ENCODE data around the gene PLXNB3.

The PLXNB3 gene

DNA sequence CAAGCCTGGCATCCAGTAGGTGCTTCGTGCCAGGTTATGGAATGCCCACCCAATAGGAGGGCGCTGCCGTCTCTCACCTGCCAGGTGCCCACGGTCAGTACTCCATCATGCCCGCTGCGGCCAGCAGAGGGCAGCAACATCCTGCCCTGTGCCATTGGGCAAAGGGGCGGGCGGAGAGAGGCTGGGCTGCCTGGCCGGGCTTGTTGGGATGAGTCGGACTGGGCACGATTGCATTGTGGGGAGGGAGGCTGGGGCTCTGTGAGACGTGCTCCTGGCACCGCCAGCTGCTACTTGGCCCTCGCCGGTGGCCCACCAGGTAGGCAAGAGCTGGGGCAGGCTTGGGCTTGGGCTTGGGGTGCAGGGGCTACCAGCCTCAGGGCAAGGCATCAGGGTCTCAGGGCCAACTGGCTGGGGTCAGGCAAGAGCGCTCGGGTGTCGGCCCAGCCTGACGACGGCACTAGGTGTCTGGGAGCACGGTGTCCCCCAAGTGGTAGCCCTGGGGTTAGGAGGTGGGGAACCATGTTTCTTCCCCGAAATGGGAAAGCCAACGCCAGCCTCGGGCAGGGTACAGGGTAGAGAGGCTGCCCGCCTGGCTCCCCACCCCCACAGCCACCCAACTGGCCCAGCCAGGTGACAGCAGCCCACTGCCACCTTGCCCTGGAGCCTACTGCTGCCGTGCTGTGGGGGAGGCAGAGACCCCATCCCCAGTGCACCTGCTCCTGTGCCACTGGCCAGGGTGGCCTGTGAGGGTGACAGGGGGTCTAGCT lies at the start of gene PLXNB3:
PLXNB3 (plus strand) TSS at position 261 of the 767 bp plus-strand sequence. CDS start 1,287 bp downstream, outside the sequence.
- H3K36me3 ChIP-seq (ENCODE audit: control insufficient read depth, insufficient read depth, low read length): no peaks in the 10 kb centered on the region
- peak within 1 kb of the TSS; percentile 79 for H3K27ac ChIP-seq (ENCODE audit: low read depth, low read length)
- H3K9ac ChIP-seq (ENCODE audit: low read length): no peak within 1 kb of the TSS
- peak within 1 kb of the TSS; percentile 46 for H3K4me3 ChIP-seq (ENCODE audit: low read length)
- peaks cover 4% of the 10 kb centered on the region for H3K4me1 ChIP-seq (ENCODE audit: control insufficient read depth, insufficient read depth, low read length)
- H3K27me3 ChIP-seq (ENCODE audit: control insufficient read depth, insufficient read depth, low read length): no peaks in the 10 kb centered on the region

GRCh38 chrX:153714256-153714655 lies 49.8 kb upstream of the PLXNB3 start:
- no peak overlapping the region for H3K27ac ChIP-seq (ENCODE audit: low read depth, low read length)
- peaks cover 10% of the 10 kb centered on the region for H3K36me3 ChIP-seq (ENCODE audit: control insufficient read depth, insufficient read depth, low read length)
- no peaks in the 10 kb centered on the region for H3K4me1 ChIP-seq (ENCODE audit: control insufficient read depth, insufficient read depth, low read length)
- H3K4me3 ChIP-seq (ENCODE audit: low read length): no peak overlapping the region
- H3K27me3 ChIP-seq (ENCODE audit: control insufficient read depth, insufficient read depth, low read length): peaks cover 2% of the 10 kb centered on the region
- H3K9ac ChIP-seq (ENCODE audit: low read length): no peak overlapping the region

DNA sequence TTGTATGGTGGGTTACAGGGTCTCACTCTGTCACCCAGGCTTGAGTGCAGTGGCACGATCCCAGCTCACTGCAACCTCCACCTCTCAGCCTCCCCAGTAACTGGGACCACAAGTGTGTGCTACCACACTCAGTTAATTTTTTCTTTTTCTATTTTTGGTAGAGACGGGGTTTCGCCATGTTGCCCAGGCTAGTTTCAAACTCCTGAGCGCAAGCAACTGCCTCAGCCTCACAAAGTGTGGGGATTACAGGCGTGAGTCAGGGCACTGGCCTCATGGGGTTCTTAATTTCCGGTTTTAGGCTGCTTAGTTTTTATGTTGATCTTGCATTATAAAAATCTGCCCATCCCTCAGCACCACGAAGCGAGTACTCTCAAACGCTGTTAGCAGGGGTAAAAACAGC lies 46.6 kb upstream of the PLXNB3 start:
- Histone ChIP-seq H3K36me3 (ENCODE audit: control insufficient read depth, insufficient read depth, low read length) (peaks cover 13% of the 10 kb centered on the region), H3K4me3 (ENCODE audit: low read length) (no peak overlapping the region), H3K9ac (ENCODE audit: low read length) (no peak overlapping the region), H3K4me1 (ENCODE audit: control insufficient read depth, insufficient read depth, low read length) (no peaks in the 10 kb centered on the region), H3K27me3 (ENCODE audit: control insufficient read depth, insufficient read depth, low read length) (no peaks in the 10 kb centered on the region), H3K27ac (ENCODE audit: low read depth, low read length) (no peak overlapping the region)

DNA sequence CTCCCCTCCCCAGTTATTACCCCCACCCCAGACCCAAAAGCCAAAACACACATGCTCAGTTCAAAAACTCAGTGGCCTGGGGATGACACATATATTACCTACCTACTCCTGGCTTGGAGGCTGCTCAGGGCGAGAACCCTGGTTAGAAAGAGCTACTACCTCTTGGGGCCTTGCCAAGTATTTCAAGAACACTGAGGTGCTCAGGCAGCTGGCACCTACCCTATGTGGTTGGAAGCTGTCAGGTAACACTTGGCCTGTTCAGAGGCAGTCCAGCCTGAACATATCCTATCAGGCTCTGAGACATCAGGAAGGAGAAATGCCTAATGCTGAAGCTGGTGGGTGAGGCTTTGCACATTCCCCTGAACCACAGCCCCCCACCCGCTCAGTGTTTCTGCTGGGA lies 44.8 kb upstream of the PLXNB3 start:
- Histone ChIP-seq H3K27ac (ENCODE audit: low read depth, low read length) (no peak overlapping the region), H3K9ac (ENCODE audit: low read length) (no peak overlapping the region), H3K36me3 (ENCODE audit: control insufficient read depth, insufficient read depth, low read length) (peaks cover 13% of the 10 kb centered on the region), H3K4me1 (ENCODE audit: control insufficient read depth, insufficient read depth, low read length) (peaks cover 2% of the 10 kb centered on the region), H3K4me3 (ENCODE audit: low read length) (no peak overlapping the region), H3K27me3 (ENCODE audit: control insufficient read depth, insufficient read depth, low read length) (peaks cover 3% of the 10 kb centered on the region)

DNA sequence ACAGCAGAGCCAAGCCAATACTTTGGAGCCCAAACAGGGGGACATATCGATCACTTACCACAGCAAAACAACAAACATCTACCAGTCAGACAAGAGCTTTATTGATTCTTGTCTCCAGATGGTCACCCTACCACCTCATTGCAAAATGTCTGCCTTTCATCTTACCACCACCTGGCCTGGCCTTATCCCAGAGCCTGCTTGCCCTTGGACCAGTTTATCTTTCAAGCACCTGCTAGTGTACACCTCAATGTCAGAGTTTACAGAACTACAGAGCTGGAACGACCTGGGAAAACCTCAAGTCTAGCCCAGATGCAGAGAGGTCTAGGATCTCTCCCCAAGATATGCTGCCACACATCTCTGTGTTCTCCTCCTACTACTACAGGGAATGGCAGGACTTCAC lies 44.3 kb upstream of the PLXNB3 start:
- H3K27me3 ChIP-seq (ENCODE audit: control insufficient read depth, insufficient read depth, low read length): peaks cover 3% of the 10 kb centered on the region
- no peak overlapping the region for H3K9ac ChIP-seq (ENCODE audit: low read length)
- H3K4me3 ChIP-seq (ENCODE audit: low read length): no peak overlapping the region
- peaks cover 9% of the 10 kb centered on the region for H3K36me3 ChIP-seq (ENCODE audit: control insufficient read depth, insufficient read depth, low read length)
- peaks cover 2% of the 10 kb centered on the region for H3K4me1 ChIP-seq (ENCODE audit: control insufficient read depth, insufficient read depth, low read length)
- no peak overlapping the region for H3K27ac ChIP-seq (ENCODE audit: low read depth, low read length)

- peaks cover 22% of the 10 kb centered on the region for H3K4me1 ChIP-seq (ENCODE audit: control insufficient read depth, insufficient read depth, low read length)
- peaks cover 5% of the 10 kb centered on the region for H3K36me3 ChIP-seq (ENCODE audit: control insufficient read depth, insufficient read depth, low read length)
- H3K4me3 ChIP-seq (ENCODE audit: low read length): peak overlapping the region; percentile 65
- H3K27me3 ChIP-seq (ENCODE audit: control insufficient read depth, insufficient read depth, low read length): peaks cover 3% of the 10 kb centered on the region
- H3K9ac ChIP-seq (ENCODE audit: low read length): no peak overlapping the region
- H3K27ac ChIP-seq (ENCODE audit: low read depth, low read length): peak overlapping the region; percentile 73
Observed at GRCh38 chrX:153722704-153723350, 41.2 kb upstream of the PLXNB3 start.

DNA sequence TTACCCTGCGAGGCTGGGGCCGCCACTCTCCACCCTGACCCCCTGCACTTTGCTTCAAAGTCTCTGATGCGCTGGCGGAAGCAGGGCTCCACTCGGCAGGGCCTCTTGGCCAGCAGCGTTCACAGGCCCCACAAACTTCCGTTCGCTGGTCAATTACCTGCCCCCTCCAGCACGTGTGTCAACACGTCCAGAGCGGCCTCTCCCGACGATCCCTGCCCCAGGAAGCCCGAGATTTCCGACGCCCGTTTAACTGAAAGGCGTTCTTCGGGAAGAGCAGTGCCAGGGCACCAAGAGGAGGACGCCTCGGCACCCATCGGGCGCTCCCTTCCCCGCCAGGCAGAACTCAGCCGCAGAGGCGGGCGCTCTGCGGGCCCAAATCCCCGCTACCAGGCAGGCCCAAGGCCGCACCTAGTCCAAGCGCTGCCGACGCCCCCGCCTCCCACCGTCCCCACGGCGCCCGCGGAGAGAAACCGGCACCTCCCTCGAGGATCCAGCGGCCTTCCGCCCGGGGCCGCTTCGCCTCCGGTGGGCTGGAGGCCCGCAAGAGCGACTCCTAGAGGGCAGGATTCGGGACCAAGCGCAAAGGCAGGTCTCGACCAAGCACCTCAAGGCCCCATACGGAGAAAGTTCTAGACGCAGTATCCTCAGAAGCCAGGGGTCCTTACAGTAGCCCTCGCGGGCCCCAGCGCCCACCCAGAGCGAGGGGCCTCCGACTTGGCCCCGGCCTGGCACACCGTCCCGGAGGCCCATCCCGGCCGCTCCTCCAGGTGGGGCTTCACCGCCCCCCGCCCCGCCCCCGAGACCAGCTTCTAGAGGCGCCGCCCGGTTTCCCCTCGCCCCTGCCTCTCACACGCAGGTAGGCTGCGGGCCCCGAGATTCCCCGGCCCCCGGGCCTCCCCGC lies 40.4 kb upstream of the PLXNB3 start:
- Histone ChIP-seq H3K4me1 (ENCODE audit: control insufficient read depth, insufficient read depth, low read length) (peaks cover 24% of the 10 kb centered on the region), H3K4me3 (ENCODE audit: low read length) (peak overlapping the region; percentile 65), H3K9ac (ENCODE audit: low read length) (peak overlapping the region; percentile 68), H3K27me3 (ENCODE audit: control insufficient read depth, insufficient read depth, low read length) (peaks cover 3% of the 10 kb centered on the region), H3K36me3 (ENCODE audit: control insufficient read depth, insufficient read depth, low read length) (peaks cover 5% of the 10 kb centered on the region), H3K27ac (ENCODE audit: low read depth, low read length) (peak overlapping the region; percentile 73)

- peak within 1 kb of the TSS; percentile 65 for H3K4me3 ChIP-seq (ENCODE audit: low read length)
- peaks cover 3% of the 10 kb centered on the region for H3K27me3 ChIP-seq (ENCODE audit: control insufficient read depth, insufficient read depth, low read length)
- H3K4me1 ChIP-seq (ENCODE audit: control insufficient read depth, insufficient read depth, low read length): peaks cover 24% of the 10 kb centered on the region
- H3K9ac ChIP-seq (ENCODE audit: low read length): peak within 1 kb of the TSS; percentile 68
- peaks cover 3% of the 10 kb centered on the region for H3K36me3 ChIP-seq (ENCODE audit: control insufficient read depth, insufficient read depth, low read length)
- H3K27ac ChIP-seq (ENCODE audit: low read depth, low read length): peak within 1 kb of the TSS; percentile 79
Observed at GRCh38 chrX:153724252-153725038, 39.6 kb upstream of the PLXNB3 start, which contains the start of the genes ABCD1 and BCAP31. TSS of gene ABCD1 (plus strand) at chrX:153724856. CDS start at chrX:153725267, 411 bp downstream. TSS of gene BCAP31 (minus strand) at chrX:153724387. CDS start at chrX:153723244, 1,143 bp downstream.

DNA sequence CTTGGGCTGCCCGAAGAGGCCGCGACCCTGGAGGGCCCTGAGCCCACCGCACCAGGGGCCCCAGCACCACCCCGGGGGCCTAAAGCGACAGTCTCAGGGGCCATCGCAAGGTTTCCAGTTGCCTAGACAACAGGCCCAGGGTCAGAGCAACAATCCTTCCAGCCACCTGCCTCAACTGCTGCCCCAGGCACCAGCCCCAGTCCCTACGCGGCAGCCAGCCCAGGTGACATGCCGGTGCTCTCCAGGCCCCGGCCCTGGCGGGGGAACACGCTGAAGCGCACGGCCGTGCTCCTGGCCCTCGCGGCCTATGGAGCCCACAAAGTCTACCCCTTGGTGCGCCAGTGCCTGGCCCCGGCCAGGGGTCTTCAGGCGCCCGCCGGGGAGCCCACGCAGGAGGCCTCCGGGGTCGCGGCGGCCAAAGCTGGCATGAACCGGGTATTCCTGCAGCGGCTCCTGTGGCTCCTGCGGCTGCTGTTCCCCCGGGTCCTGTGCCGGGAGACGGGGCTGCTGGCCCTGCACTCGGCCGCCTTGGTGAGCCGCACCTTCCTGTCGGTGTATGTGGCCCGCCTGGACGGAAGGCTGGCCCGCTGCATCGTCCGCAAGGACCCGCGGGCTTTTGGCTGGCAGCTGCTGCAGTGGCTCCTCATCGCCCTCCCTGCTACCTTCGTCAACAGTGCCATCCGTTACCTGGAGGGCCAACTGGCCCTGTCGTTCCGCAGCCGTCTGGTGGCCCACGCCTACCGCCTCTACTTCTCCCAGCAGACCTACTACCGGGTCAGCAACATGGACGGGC lies 38.8 kb upstream of the PLXNB3 start:
- Histone ChIP-seq H3K4me1 (ENCODE audit: control insufficient read depth, insufficient read depth, low read length) (peaks cover 24% of the 10 kb centered on the region), H3K9ac (ENCODE audit: low read length) (peak overlapping the region; percentile 0), H3K27ac (ENCODE audit: low read depth, low read length) (peak overlapping the region; percentile 79), H3K27me3 (ENCODE audit: control insufficient read depth, insufficient read depth, low read length) (peaks cover 3% of the 10 kb centered on the region), H3K4me3 (ENCODE audit: low read length) (peak overlapping the region; percentile 56), H3K36me3 (ENCODE audit: control insufficient read depth, insufficient read depth, low read length) (no peaks in the 10 kb centered on the region)

GRCh38 chrX:153725832-153726285 lies 38.2 kb upstream of the PLXNB3 start:
- Histone ChIP-seq H3K27ac (ENCODE audit: low read depth, low read length) (peak overlapping the region; percentile 79), H3K27me3 (ENCODE audit: control insufficient read depth, insufficient read depth, low read length) (peaks cover 3% of the 10 kb centered on the region), H3K9ac (ENCODE audit: low read length) (peak overlapping the region; percentile 0), H3K4me3 (ENCODE audit: low read length) (peak overlapping the region; percentile 31), H3K36me3 (ENCODE audit: control insufficient read depth, insufficient read depth, low read length) (no peaks in the 10 kb centered on the region), H3K4me1 (ENCODE audit: control insufficient read depth, insufficient read depth, low read length) (peaks cover 24% of the 10 kb centered on the region)
